GM12892 (cell line): ENCODE data around the gene PDCD1.
"Not testable (repeated sequence)": the region's sequence is repeated elsewhere in the genome, so short reads cannot be mapped to it uniquely, and the experiment has no call there.

Experiments
- DNase-seq: peaks from one replicate; pipeline ENCODE4 v3.0.0; 2011; ENCODE audit not compliant: insufficient read length
- FAIRE-seq: peaks from 2 replicates; lab custom pipeline; 2011; peaks lifted over from hg19 to GRCh38; lab: Jason Lieb, UNC
- POLR2A ChIP-seq: IDR thresholded peaks from 2 replicates; pipeline ENCODE4 v1.6.1; 2011; ENCODE audit warnings: low read depth, low read length, control low read depth
- POLR2AphosphoS5 ChIP-seq: IDR thresholded peaks from 2 replicates; pipeline ENCODE4 v1.6.1; 2011; ENCODE audit warnings: low read depth, low read length, control low read depth
- TAF1 ChIP-seq: IDR thresholded peaks from 2 replicates; pipeline ENCODE4 v1.6.1; 2011; ENCODE audit warnings: low read depth, mild to moderate bottlenecking, control low read depth, low read length, borderline replicate concordance

PDCD1 gene

DNA sequence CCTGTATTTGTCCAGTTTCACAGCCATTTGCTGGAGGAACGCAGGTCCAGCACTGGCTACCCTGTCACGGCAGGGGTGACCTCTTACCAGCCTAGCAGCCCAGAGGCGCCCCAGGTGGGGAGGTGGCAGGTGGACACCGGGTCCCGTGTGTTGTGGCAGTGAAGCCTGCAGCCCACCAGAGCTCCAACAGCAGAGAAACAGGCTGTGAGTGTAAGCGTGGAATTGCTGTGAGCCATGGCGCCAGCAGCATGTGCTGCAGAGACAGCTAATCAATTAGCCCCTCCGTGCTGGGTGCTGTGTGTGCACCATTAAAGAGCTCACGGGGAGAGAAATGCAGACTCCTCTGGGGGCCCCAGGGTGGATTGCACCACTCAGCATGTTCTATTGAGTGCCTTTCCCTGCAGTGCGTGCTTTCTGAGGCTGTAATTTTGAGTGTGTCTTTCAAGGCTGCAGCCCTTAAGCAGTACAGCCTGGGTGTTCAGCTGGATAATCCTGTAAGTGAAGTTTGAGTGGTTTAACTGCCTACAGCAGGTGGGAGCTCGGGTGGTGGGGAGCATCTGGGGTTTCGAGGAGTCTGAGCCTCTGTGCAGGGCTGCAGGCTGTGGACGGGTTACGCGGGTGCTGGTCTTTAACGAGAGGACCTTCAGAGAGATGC, 26.7 kb upstream of the PDCD1 start:
- no peak for TF ChIP-seq POLR2AphosphoS5
- no peak for TF ChIP-seq TAF1
- TF ChIP-seq POLR2A = no peak
- no peak for FAIRE-seq
- DNase-seq = no peak

DNA sequence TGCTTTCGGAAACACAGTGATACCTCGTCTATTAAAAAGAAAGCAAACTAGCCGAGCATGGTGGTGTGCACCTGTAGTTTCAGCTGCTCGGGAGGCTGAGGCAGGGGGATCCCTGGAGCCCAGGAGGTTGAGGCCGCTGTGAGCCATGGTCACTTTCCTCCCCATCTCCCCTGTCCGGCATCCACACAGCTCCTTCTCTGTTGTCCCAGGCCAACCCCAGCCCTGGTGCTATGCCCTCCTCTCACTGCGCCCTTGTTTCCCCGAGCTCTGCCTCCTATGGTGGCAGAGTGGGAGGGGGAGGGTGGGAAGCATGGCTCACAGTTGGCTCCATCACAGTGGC, 26.2 kb upstream of the PDCD1 start:
- FAIRE-seq (no peak), DNase-seq (no peak)
- TF ChIP-seq TAF1 (no peak), POLR2AphosphoS5 (no peak), POLR2A (no peak)

DNA sequence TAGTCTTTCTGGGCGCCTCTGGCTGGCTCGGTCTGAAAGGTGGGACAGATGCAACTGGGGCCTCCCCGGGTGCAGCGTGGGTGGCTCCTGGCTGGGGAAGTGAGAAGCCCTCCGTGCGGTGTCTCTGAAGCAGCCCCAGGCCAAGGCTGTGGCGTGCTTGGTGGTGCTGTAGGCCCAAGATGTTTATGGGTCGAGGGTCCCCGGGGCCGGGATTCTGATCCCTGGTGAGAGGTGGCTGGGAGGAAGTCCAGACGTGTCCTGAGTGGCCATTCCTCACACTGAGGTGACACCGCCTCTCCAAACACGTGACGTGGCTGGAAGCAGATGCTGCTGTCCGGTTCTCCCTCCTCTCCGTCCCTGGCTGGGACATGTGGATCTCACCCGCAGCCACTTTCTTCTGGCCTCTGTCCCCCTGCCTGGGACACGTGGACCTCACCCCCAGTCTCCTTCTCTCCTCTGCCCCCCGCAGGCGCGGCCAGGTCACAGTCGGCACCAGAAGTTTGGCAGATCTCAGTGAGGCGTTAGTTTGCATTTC, 23.5 kb upstream of the PDCD1 start:
- DNase-seq (peak; percentile 84), FAIRE-seq (no peak)
- TF ChIP-seq POLR2A (peak; percentile 49; the same call in 1 of the 2 replicates), TAF1 (0 out of 2 replicates have a peak, but pooled peaks have one; percentile 6), POLR2AphosphoS5 (peak; percentile 68; the same call in 1 of the 2 replicates)

DNA sequence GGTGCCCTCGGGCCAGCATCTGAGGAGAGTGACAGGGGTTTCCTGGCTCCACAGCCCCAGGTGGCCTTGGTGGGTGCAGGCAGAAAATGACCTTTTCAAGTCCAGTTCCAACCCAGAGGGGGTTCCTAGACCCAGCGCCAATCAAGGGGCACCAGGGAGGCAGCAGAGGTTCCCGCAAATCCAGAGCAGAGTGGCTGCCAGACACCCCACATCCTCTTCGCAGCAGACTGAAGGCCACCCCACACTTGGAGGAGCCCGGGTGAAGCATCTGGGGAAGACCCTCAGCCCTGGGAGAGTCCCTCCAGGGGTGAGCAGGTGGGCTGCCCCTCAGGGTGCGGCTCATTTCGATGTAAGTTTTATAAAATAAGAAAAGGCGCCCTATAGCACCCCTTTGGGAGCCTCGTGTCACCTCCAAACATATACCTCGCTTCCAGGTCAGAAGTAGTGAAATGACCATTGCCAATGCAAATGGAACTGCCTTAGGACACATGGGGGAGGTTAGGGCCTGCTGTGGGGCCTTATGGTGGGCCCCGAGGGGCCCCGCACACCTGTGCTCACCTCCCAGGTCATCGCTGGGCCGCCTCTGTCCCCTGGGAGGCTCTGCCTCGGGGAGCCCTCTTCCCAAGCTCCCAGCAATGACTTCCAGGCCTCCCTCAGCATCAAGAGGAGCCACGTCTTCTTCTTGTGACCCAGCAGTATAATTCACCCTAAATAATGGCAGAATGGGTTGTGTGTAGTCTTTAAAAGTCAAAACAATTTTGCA, 21.8 kb upstream of the PDCD1 start:
- FAIRE-seq (no peak), DNase-seq (no peak)
- TF ChIP-seq TAF1 (no peak), POLR2A (no peak), POLR2AphosphoS5 (no peak)

DNA sequence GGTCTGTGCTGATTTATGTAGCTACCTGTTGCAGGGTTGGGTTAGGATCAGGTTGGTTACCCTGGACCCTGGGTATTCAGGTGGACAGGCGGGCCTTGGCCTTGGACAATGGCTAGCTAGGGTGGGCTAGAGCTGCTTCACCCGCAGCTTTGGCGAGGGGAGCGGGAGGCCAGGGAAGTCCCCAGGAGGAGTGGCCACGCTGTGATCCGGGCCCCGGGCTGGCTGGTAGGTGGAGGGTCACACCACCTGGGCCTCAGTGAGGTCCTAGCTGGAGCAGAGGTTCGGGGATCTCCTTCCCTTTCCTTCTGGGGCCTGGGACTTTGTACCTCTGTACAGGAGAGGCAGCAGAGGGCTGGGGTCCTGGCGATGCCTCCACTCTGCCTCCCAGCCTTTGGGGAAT, 20.6 kb upstream of the PDCD1 start:
- DNase-seq = no peak
- TF ChIP-seq POLR2AphosphoS5 = no peak
- no peak for TF ChIP-seq TAF1
- TF ChIP-seq POLR2A = no peak
- no peak for FAIRE-seq

DNA sequence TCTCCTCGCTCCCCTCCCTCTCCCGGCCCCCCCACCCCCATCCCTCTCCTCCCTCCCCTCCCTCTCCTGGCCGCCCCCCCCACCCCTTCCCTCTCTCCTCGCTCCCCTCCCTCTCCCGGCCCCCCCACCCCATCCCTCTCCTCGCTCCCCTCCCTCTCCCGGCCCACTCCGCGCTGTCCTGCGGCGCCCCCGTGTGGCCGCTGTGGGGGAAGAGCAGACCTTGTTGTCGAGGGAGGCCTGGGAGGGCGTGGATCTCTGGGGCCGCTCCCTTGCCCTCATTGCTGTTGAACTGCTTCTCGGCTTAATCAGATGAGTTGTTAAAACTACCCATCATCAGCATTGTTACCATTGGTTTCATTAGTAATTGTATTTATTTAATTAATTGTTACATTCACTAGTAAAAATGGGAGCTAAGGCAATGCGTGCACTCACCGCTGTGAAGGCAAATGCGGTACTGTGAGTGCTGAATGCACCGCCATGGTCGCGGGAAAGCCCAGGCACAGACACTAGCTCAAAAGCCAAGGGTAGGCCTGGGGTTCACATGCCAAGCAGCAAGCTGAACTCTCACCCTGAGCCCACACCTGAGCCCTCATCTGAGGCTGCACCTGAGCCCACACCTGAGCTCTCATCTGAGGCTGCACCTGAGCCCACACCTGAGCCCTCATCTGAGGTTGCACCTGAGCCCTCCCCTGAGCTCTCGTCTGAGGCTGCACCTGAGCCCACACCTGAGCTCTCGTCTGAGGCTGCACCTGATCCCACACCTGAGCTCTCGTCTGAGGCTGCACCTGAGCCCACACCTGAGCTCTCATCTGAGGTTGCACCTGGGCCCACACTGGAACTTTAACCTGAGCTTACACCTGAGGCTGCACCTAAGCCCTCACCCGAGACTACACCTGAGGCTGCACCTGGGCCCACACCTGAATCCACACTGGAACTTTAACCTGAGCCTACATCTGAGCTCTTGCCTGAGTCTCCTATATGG, 19.6 kb upstream of the PDCD1 start:
- DNase-seq (peak; percentile 75), FAIRE-seq (peak; percentile 66)
- TF ChIP-seq POLR2A (no peak), TAF1 (no peak), POLR2AphosphoS5 (no peak)

DNA sequence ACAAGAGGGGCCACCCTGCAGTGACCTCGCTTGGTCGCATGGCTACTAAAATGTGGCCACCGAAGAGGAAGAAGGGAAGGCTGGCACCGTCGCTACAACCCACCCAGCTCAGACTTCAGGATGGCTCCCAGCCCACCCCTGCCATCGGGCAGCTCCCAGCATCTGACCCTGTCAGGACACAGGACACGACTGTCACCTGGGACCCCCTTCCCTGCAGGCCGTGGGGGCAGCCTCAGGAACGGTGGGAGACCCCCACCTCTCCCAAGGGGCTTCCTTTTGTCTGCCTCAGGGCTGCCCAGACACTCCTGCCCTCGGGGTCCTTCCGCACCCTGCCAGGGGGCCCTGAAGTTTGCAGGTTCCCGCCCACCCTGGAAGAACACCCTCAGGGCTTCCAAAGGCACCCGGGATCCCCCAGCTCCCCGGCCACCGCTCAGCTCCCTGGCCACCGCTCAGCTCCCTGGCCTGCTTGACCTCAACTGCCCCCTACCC, 18.5 kb upstream of the PDCD1 start:
- TF ChIP-seq TAF1 = no peak
- TF ChIP-seq POLR2AphosphoS5 = no peak
- TF ChIP-seq POLR2A = no peak
- FAIRE-seq (no peak), DNase-seq (no peak)

DNA sequence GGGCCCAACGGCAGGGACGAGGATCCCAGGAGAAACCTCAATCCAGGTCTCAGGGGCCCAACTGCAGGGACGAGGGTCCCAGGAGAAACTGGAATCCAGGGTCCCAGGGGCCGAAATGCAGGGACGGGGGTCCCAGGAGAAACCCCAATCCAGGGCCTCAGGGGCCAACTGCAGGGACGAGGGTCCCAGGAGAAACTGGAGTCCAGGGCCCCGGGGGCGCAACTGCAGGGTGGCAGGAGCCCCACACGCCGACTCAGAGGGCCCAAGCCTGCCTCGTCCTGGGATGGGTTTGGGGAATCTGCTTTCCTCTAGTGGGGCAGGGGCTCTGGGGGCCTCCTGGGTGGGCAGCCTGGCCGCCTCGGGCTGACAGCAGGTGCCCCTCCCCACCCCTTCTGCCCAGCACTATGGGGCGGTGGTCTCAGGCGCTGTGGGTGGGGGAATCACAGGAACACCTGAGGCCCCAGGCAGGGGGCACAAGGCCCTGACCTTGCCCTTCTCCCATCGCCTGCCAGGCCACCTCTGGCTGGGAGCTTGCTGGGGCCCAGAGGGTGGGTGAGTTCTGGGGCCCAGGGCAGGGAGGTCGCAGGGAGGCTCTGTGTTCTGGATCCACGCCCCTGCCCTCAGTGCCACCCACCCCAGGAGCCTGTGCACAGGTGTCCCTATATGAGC, 18.0 kb upstream of the PDCD1 start:
- DNase-seq (no peak), FAIRE-seq (no peak)
- TF ChIP-seq POLR2AphosphoS5 (no peak), POLR2A (no peak), TAF1 (no peak)

DNA sequence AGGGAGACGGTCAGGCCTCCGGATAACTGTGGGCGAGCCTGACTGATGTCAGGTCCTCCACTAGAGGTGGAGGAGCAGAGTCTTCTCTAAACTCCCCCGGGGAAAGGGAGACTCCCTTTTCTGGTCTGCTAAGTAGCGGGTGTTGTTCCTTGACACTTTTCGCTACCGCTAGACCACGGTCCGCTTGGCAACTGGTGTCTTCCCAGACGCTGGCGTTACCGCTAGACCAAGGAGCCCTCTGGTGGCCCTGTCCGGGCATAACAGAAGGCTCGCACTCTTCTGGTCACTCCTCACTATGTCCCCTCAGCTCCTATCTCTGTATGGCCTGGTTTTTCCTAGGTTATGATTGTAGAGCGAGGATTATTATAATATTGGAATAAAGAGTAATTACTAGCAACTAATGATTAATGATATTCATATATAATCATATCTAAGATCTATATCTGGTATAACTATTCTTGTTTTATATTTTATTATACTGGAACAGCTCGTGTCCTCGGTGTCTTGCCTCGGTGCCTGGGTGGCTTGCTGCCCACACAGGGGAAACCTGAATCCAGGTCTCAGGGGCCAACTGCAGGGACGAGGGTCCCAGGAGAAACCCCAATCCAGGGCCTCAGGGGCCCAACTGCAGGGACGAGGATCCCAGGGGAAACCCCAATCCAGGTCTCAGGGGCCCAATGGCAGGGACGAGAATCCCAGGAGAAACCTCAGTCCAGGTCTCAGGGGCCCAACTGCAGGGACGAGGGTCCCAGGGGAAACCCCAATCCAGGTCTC, 17.2 kb upstream of the PDCD1 start:
- FAIRE-seq = peak; percentile 21
- DNase-seq = not testable (repeated sequence)

DNA sequence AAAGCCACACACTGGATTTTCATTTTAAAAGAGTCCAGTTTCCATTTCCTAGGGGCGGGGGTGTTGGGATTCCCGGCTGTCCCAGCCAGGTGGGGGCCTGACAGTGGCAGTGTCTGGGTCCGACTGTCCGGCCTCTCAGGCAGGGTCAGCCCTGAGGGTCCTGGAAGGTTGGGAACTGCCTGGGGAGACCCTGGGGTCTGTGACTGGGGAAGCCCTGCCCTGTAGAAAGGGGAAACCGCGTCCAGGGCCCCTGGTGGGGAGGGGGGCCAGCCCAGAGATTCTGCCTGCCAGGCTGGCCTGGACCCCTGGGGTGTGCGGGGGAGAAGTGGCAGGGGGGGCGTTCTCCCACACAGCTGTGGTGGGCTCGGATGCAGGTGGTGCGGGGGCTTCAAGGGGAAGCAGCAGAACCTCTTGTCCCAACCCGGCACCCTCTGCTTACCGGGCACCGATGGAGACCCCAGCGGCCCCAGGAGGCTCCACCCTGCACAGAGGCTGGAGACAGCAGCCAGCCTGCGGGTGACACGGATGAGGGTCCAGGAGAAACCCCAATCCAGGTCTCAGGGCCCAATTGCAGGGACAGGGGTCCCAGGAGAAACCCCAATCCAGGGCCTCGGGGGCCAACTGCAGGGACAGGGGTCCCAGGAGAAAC, 15.7 kb upstream of the PDCD1 start:
- TF ChIP-seq POLR2A = no peak
- TF ChIP-seq TAF1 = no peak
- TF ChIP-seq POLR2AphosphoS5 = no peak
- no peak for FAIRE-seq
- no peak for DNase-seq
